Activated CD8-positive, alpha-beta T cell treated with anti-CD3 and anti-CD28 coated beads, Interleukin-2, amount 10 ng/mL, durations not matched to agents 7 days and 5 days (primary cell): ENCODE results near the gene SGCD. TPM values are rescaled to one million over a fixed set of nuclear protein-coding genes. Genes with fewer than 3 reads are reported as not detected.
"Not testable (repeated sequence)": the region's sequence is repeated elsewhere in the genome, so short reads cannot be mapped to it uniquely, and the experiment has no call there.

ENCODE experiments used
- ATAC-seq: fragments of 150-1000 bp; cut with Tn5 transposase; one replicate; pipeline ENCODE4 v1.10.0; 2021; ENCODE audit warnings: moderate library complexity
- CTCF ChIA-PET: fragments of 350-600 bp; sonication (Branson Sonifier 250); formaldehyde crosslinking; loops from one replicate; lab custom pipeline; 2021; ENCODE audit warnings: antibody characterized with exemption; lab: Charles Lee
- POLR2A ChIA-PET: fragments of 350-600 bp; sonication (Branson Sonifier 250); formaldehyde crosslinking; loops from one replicate; lab custom pipeline; 2021; ENCODE audit warnings: antibody characterized with exemption; lab: Charles Lee
- DNase-seq: peaks from one replicate; pipeline ENCODE4 v3.0.0-alpha.2; 2020
- H3K27ac Mint-ChIP-seq: one replicate; pipeline ENCODE4 v1.8.0; 2021; ENCODE audit warnings: mild to moderate bottlenecking, mixed read lengths
- H3K27me3 Mint-ChIP-seq: one replicate; pipeline ENCODE4 v1.8.0; 2021; ENCODE audit warnings: low read depth, mixed read lengths
- H3K36me3 Mint-ChIP-seq: one replicate; pipeline ENCODE4 v1.8.0; 2021; ENCODE audit warnings: low read depth, mixed read lengths
- H3K4me1 Mint-ChIP-seq: one replicate; pipeline ENCODE4 v1.8.0; 2021; ENCODE audit warnings: low read depth, mixed read lengths
- H3K4me3 Mint-ChIP-seq: one replicate; pipeline ENCODE4 v1.8.0; 2021; ENCODE audit warnings: mild to moderate bottlenecking, mixed read lengths
- H3K9me3 Mint-ChIP-seq: one replicate; pipeline ENCODE4 v1.8.0; 2022; ENCODE audit warnings: mixed read lengths; ENCODE audit not compliant: insufficient read depth
- total RNA-seq, 2 experiments: library from RNA; stranded (reverse); gene quantifications; one replicate each; pipeline ENCODE4 v1.2.3, GENCODE V29; 2021

Gene SGCD
- total RNA-seq, 2 experiments from 2014 or later: not detected

DNA sequence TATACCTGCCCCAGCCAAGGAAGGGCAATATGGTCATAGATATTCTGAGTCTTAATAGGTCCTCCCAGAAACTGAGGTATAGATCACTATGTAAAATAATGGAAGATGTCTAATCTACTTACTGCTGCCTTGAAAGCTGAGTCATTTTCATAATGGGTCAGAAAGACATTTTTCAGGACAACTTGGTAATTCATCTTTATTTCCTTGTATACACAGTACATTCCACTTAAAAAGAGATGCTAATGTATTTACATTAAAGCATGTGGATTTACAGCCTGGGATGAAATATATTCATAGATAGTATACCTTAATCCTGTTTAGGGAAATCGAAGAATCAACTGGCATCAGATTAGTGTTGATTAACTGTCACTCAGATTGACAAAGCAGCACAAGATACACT, 304.0 kb downstream of the SGCD start:
- POLR2A ChIA-PET: no interaction called here

DNA sequence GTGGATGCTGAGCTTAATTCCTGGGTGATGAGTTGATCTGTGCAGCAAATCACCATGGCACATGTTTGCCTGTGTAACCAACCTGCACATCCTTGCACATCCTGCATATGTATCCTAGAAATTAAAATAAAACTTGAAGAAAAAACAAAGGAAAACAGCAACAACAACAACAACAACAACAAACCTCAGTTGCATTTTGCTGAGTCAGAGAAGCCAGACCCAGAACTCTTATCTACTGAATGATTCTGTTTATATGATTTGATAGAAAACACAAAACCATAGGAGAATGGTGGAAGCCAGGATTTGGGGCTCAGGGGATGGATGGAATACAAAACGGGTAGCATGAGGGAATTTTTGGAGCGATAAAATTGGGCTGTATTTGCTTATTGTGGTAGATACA, 307.3 kb downstream of the SGCD start:
- ChIA-PET POLR2A (interaction anchor here (0.6 kb wide), 1 partner anchor 16 kb away, joined by 3 read pairs; no protein-coding TSS in a partner anchor), CTCF (no interaction called here)
- Mint-ChIP-seq H3K27ac (no peak overlapping the region), H3K4me3 (no peak overlapping the region), H3K27me3 (peaks cover 7% of the 10 kb centered on the region), H3K4me1 (no peaks in the 10 kb centered on the region), H3K36me3 (no peaks in the 10 kb centered on the region), H3K9me3 (no peaks in the 10 kb centered on the region)
- DNase-seq (no peak), ATAC-seq (no peak)

More for the DNA sequence above, 304.0 kb downstream of the SGCD start:
- Mint-ChIP-seq H3K27ac (no peak overlapping the region), H3K4me3 (no peak overlapping the region), H3K4me1 (peaks cover 6% of the 10 kb centered on the region), H3K36me3 (no peaks in the 10 kb centered on the region), H3K27me3 (no peaks in the 10 kb centered on the region), H3K9me3 (no peaks in the 10 kb centered on the region)
- DNase-seq (no peak), ATAC-seq (no peak)
- CTCF ChIA-PET: no interaction called here

DNA sequence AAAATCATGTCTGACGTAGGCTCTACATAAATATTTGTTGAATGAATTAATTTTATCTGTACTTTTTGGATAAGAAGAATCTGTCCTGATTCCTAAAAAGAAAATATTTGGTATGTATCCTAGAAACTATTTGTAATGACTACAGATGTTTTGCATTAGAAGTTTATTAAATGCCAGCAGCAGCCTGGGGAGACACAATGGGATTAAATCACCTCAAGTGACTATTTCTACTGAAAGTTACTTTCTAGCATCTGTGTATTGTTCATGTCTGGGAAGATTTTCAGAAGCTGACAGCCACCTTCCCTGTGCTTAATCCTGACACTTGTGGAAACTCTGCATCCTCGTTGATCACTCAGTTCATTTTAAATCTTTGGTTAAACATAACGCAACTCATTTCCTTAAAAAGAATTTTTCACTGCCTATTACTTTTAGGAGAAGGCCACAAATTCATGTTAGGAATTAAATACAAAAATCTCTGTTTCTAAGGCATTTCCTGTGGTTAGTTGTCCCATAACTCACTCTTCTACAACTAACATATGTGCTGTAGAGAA, 313.8 kb downstream of the SGCD start:
- DNase-seq (no peak), ATAC-seq (no peak)
- no peaks in the 10 kb centered on the region for H3K4me1 Mint-ChIP-seq
- H3K36me3 Mint-ChIP-seq: no peaks in the 10 kb centered on the region
- H3K4me3 Mint-ChIP-seq: no peak overlapping the region
- peaks cover 19% of the 10 kb centered on the region for H3K27me3 Mint-ChIP-seq
- ChIA-PET CTCF (no interaction called here), POLR2A (no interaction called here)
- H3K27ac Mint-ChIP-seq: no peak overlapping the region
- H3K9me3 Mint-ChIP-seq: no peaks in the 10 kb centered on the region

DNA sequence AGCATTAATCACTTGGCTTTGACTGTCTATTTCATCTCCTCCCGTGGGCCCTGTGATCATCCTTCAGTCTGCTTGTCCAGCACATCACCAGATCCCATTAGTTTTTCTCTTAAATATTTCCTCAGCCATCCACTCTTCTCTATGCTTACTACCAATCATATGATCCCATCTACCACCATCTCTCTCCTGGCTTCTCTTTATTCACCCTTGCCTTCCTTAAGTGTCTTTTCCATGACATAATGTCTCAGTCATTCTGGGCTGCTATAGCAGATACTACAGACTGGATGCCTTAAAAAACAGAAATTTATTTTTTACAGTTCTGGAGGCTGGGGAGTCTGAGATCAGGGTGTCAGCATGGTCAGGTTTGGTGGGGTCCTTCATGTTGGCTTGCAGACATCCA, 314.7 kb downstream of the SGCD start:
- H3K27me3 Mint-ChIP-seq: peaks cover 22% of the 10 kb centered on the region
- no peak overlapping the region for H3K4me3 Mint-ChIP-seq
- DNase-seq (no peak), ATAC-seq (no peak)
- CTCF ChIA-PET: no interaction called here
- no peaks in the 10 kb centered on the region for H3K36me3 Mint-ChIP-seq
- no peak overlapping the region for H3K27ac Mint-ChIP-seq
- POLR2A ChIA-PET: no interaction called here
- H3K9me3 Mint-ChIP-seq: no peaks in the 10 kb centered on the region
- H3K4me1 Mint-ChIP-seq: no peaks in the 10 kb centered on the region

DNA sequence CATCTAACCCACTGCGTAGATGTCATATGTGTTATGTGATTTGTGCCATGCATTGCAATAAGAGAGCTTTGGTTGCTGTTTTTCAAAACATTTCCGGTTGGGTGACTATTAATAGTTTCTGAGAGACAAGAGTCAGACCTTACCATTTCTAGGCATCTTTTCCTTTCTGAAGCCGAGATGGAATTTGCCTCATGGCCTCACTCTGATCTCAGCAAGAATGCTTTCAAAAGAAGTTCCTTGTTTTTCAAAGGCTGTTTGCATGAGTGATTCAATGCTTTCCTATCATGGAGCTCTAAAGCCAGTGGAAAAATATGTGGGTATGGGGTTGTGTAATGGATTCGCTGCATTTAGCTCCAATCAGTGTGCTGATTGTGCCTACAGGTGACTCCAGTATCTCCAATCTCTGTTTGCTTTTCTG, 320.1 kb downstream of the SGCD start:
- Mint-ChIP-seq H3K27ac (no peak overlapping the region), H3K27me3 (peaks cover 30% of the 10 kb centered on the region), H3K36me3 (no peaks in the 10 kb centered on the region), H3K4me1 (no peaks in the 10 kb centered on the region), H3K9me3 (no peaks in the 10 kb centered on the region), H3K4me3 (no peak overlapping the region)
- CTCF ChIA-PET: interaction anchor here (0.8 kb wide), 1 partner anchor 485 kb away, joined by 3 read pairs; no protein-coding TSS in a partner anchor
- POLR2A ChIA-PET: no interaction called here
- no peak for ATAC-seq
- no peak for DNase-seq

DNA sequence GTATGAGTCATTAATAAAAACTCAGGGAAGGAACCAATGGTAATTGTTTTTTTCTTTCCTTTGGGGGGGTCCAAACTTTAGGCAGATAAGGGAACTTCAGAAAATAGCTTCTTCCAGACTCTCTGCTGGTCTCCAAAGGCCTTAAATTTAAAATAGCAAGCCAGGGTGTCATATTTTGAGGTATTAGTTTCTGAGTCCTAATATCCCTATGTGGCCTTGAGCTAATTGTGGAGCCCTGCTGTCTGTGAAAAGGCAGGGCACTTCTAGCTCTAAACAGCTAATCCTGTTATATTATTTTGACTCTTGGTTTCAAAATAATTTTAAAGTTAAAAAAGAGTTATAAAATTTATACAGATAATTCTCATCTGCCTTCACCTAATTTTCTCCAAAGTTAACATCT, 327.5 kb downstream of the SGCD start:
- Mint-ChIP-seq H3K27me3 (peaks cover 23% of the 10 kb centered on the region), H3K36me3 (no peaks in the 10 kb centered on the region), H3K4me1 (no peaks in the 10 kb centered on the region), H3K4me3 (no peak overlapping the region), H3K9me3 (no peaks in the 10 kb centered on the region), H3K27ac (no peak overlapping the region)
- ATAC-seq (no peak), DNase-seq (no peak)
- POLR2A ChIA-PET: no interaction called here
- CTCF ChIA-PET: no interaction called here

DNA sequence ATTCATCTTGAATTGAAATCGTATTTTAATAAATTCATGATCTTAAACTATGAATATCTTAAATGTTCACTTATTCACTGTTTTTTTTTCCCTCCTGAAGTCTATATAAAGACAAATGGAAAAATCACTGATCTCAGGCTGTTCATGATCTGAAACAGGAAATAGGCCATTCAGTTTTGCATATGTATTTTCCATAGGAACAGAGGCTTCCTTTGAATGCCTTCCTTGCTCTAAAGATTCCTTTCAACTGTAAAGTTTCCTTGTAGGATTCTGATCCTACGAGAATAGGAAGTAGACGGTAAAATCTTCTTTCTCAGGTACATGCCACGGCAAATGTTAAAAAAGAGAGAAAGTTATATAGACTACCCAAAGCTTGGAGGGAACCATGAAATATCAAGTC, 328.8 kb downstream of the SGCD start:
- DNase-seq (no peak), ATAC-seq (no peak)
- no peak overlapping the region for H3K27ac Mint-ChIP-seq
- H3K9me3 Mint-ChIP-seq: no peaks in the 10 kb centered on the region
- POLR2A ChIA-PET: no interaction called here
- H3K4me3 Mint-ChIP-seq: no peak overlapping the region
- no peaks in the 10 kb centered on the region for H3K36me3 Mint-ChIP-seq
- no peaks in the 10 kb centered on the region for H3K4me1 Mint-ChIP-seq
- H3K27me3 Mint-ChIP-seq: peaks cover 18% of the 10 kb centered on the region
- CTCF ChIA-PET: no interaction called here

DNA sequence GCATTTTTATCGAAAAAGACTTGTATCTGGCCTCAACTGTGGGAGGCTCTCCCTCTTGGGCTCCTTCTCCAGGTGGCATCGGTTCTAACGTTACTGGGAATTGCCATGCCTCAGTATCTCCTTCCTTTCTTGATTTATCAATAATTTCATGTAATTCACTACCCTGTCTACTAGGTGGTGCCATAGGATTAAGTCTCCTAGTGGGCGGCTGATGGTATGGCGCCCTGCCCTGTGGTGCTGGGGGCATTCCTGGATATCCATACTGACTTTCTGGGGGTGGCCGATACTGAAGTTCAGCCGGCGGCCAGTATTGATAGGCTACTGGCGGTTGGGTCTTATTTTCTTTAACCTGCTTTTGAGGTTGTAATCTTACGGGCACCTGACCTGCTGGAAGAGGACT, 337.9 kb downstream of the SGCD start:
- DNase-seq, POLR2A ChIA-PET, H3K4me1 Mint-ChIP-seq, H3K36me3 Mint-ChIP-seq, H3K27me3 Mint-ChIP-seq, CTCF ChIA-PET, ATAC-seq, H3K9me3 Mint-ChIP-seq, H3K27ac Mint-ChIP-seq, H3K4me3 Mint-ChIP-seq: not testable (repeated sequence)

DNA sequence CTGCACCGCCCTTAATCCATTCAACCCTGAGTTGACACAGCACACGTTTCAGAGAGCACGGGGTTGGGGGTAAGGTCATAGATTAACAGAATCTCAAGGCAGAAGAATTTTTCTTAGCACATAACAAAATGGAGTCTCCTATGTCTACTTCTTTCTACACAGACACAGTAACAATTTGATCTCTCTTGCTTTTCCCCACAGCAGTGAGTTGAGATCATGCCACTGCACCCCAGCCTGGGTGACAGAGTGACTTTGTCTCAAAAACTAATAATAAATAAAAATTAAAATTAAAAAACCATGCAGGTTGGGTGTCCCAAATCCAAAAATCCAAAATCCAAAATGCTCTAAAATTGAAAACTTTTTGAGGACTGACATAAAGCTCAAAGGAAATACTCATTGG, 339.7 kb downstream of the SGCD start:
- H3K9me3 Mint-ChIP-seq, CTCF ChIA-PET, H3K4me1 Mint-ChIP-seq, DNase-seq, POLR2A ChIA-PET, H3K4me3 Mint-ChIP-seq, H3K36me3 Mint-ChIP-seq, ATAC-seq, H3K27me3 Mint-ChIP-seq, H3K27ac Mint-ChIP-seq: not testable (repeated sequence)

DNA sequence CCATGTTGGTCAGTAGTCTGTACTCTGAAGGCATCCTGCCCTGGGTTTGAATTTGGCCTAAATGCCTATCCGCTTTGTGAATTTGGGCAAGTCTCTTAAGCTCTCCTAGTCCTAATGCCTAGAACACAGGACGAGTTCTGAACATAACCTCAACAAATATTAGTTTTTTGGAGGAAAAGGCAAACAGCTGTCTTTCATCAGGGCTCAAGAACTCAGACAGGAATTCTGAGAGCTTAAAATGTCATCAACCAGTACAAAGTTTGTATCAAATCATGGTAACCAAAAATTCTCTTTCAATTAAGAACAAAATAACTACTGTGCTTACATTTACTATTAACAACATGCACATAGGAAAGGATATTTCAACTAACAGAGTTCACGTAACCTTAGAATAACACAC, 340.7 kb downstream of the SGCD start:
- Mint-ChIP-seq H3K27ac (no peak overlapping the region), H3K27me3 (no peaks in the 10 kb centered on the region), H3K4me3 (no peak overlapping the region), H3K36me3 (no peaks in the 10 kb centered on the region), H3K9me3 (no peaks in the 10 kb centered on the region), H3K4me1 (no peaks in the 10 kb centered on the region)
- no peak for DNase-seq
- ChIA-PET CTCF (interaction anchor here (1.8 kb wide), 1 partner anchor 267 kb away, joined by 4 read pairs; no protein-coding TSS in a partner anchor), POLR2A (no interaction called here)
- no peak for ATAC-seq

DNA sequence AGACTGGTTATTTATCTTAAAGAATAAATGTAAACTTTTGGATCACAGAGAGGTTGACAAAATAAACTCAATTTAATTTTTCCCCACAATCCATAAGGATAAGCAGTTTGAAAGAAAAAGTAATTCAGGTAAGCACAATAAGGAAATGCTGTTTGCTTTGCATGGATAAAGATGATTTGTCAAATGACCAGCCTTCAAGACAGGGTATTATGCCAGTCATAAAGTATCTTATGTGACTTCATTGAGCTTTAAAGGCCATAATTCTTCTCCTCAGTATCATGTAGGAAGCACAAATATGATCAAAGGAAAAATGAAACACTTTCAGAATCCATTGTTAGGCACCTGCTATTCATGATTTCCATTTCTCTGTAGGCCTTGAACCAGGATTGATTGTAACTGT, 342.5 kb downstream of the SGCD start:
- Mint-ChIP-seq H3K4me3 (no peak overlapping the region), H3K36me3 (no peaks in the 10 kb centered on the region), H3K9me3 (no peaks in the 10 kb centered on the region), H3K27ac (no peak overlapping the region), H3K4me1 (no peaks in the 10 kb centered on the region), H3K27me3 (peaks cover 2% of the 10 kb centered on the region)
- POLR2A ChIA-PET: no interaction called here
- ATAC-seq (no peak), DNase-seq (no peak)
- CTCF ChIA-PET: interaction anchor here (1.2 kb wide), 1 partner anchor 462 kb away, joined by 4 read pairs; no protein-coding TSS in a partner anchor

DNA sequence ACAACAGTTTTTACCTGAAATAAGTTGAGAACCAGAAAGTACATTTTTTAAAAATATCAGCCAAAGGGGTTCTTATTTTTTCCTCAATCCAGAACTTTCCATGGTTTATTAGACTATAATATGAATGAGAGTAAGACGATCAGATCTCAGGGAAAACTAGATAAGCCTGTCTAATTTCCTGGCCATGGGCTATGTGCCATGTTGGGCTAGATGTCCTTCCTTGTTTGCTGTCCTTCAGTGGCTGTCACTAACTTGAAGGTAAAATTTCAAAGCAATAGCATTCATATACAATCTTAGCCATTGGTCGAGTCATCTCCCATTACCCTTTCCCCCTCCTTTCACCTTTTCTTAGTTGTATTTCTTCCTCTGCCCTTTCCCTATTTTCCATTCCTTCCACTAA, 343.7 kb downstream of the SGCD start:
- no peak for ATAC-seq
- POLR2A ChIA-PET: no interaction called here
- Mint-ChIP-seq H3K27ac (no peak overlapping the region), H3K27me3 (peaks cover 2% of the 10 kb centered on the region), H3K4me3 (no peak overlapping the region), H3K9me3 (no peaks in the 10 kb centered on the region), H3K4me1 (no peaks in the 10 kb centered on the region), H3K36me3 (no peaks in the 10 kb centered on the region)
- CTCF ChIA-PET: interaction anchor here (1.2 kb wide), 1 partner anchor 461 kb away, joined by 4 read pairs; no protein-coding TSS in a partner anchor
- no peak for DNase-seq

DNA sequence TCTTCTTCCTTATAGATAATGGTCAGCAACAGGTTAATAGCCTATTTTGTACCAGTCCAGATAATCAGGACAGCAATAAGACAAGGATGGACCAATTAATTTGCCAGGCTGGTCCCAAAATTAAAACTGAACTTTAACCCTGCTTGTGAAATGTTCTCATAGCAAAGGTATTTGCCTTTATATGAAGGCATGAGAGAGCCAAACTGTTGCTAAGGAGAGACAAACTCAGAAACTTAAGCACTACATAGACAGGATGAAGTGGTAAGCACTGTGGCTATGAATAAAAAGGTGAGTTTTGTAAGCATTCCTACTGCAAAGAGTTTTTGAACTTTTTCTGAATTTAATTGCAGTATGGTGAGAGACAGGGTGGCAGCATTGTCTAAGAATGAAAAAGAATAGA, 348.4 kb downstream of the SGCD start:
- Mint-ChIP-seq H3K27me3 (peaks cover 13% of the 10 kb centered on the region), H3K4me3 (no peak overlapping the region), H3K36me3 (no peaks in the 10 kb centered on the region), H3K27ac (no peak overlapping the region), H3K4me1 (no peaks in the 10 kb centered on the region), H3K9me3 (no peaks in the 10 kb centered on the region)
- no peak for DNase-seq
- CTCF ChIA-PET: no interaction called here
- POLR2A ChIA-PET: no interaction called here
- no peak for ATAC-seq
